Testis (tissue), 3 donors: Measurements from ENCODE around the gene TUT4. TPM values are rescaled to one million over a fixed set of nuclear protein-coding genes. Genes with fewer than 3 reads are reported as not detected.

Source experiments
- DNase-seq: peaks from one replicate; pipeline ENCODE4 v3.0.0-alpha.2; 2019
- H3K27ac ChIP-seq, 2 donors: fragments of 200-600 bp; sonication (generic); one replicate each; pipeline ENCODE4 v1.5.1; 2019
- H3K27me3 ChIP-seq: fragments of 200-600 bp; sonication (generic); one replicate; pipeline ENCODE4 v1.5.1; 2019
- H3K36me3 ChIP-seq: fragments of 200-600 bp; sonication (generic); one replicate; pipeline ENCODE4 v1.5.1; 2017; ENCODE audit warnings: low read depth; ENCODE audit errors: missing control alignments
- H3K4me1 ChIP-seq: fragments of 200-600 bp; sonication (generic); one replicate; pipeline ENCODE4 v1.5.1; 2019
- H3K4me3 ChIP-seq, 2 donors: fragments of 200-600 bp; sonication (generic); one replicate each; pipeline ENCODE4 v1.5.1; 2017 to 2019
- H3K9me3 ChIP-seq: fragments of 200-600 bp; sonication (generic); one replicate; pipeline ENCODE4 v1.5.1; 2017
- POLR2A ChIP-seq: fragments of 450-650 bp; IDR thresholded peaks from one replicate; pipeline ENCODE4 v1.6.1; 2017; ENCODE audit warnings: antibody characterized with exemption, mild to moderate bottlenecking, moderate library complexity
- WGBS, 2 donors: methylation state at CpG; one replicate each; pipeline ENCODE4 v1.1.5; 2018; 5-methylcytosine and 5-hydroxymethylcytosine counted together
- intact Hi-C: fragments of 100-400 bp; cut with DNase I; formaldehyde crosslinking; loops from one replicate; pipeline ENCODE4 v1.15.1; 2023; ENCODE audit warnings: low total_unique reads
- polyA plus RNA-seq: library from polyadenylated mRNA; stranded (reverse); fragments of 350-450 nt; fragmentation: Illumina TruSeq; extraction: RNeasy Lipid Tissue Mini Kit (QIAGEN cat#74804); gene quantifications from one replicate; pipeline ENCODE4 v1.2.3, GENCODE V29; 2014; ENCODE audit warnings: low read depth, low replicate concordance; ENCODE audit not compliant: insufficient read depth
- total RNA-seq, 2 donors: library from RNA; depleted of rRNA; stranded (reverse); fragments of >200 nt; gene quantifications; one replicate each; pipeline ENCODE4 v1.2.3, GENCODE V29; 2016
- TF ChIP-seq, protein P1 (sequence below), 3 experiments: fragments of 450-650 bp in 2 of 3; fragments of 200-600 bp in 1 of 3; sonication (generic) in 1 of 3; IDR thresholded peaks; one replicate each; pipeline ENCODE4 v1.5.1; 2016 to 2019; ENCODE audit warnings: antibody characterized with exemption in 3 of 3, mild to moderate bottlenecking in 2 of 3, moderate library complexity in 1 of 3

The TUT4 gene
- total and polyA plus RNA-seq, 3 donors from 2014 or later, result 63.3 to 146 (median 136) TPM

DNA sequence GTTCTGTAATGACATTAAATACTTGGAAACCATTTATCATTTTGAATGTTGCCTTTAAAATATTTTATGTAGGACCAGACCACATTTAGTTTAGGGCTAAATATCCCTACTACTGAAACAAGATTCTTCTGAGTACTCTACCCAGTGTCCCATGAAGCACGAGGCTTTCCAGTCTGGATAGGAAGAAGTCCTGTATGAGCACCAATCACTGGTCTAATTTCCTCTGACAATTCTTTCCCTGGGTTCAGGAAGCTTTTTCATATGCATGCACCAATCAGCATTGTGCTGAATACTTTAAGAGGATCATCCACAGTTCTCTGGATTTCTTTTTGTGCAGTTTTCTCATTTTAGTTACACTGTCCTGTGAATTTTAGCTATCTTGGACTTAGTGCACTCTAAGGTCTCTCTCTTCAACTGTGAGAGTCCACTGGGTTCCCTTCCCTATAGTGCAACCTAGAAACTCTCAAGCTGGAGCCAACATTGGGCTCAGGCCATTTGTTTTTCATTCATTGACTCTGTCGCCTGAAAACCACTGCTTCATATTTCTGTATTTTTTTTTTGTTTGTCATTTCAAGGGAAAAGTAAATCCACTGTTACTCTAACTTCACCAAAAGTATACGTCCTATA, 45.9 kb downstream of the TUT4 start:
- intact Hi-C loops, result no loop called here
- DNase-seq, result no peak
- Histone ChIP-seq H3K4me3 (no peak overlapping the region), H3K36me3 (no peaks in the 10 kb centered on the region), H3K4me1 (no peaks in the 10 kb centered on the region), H3K27ac (no peak overlapping the region), H3K9me3 (no peaks in the 10 kb centered on the region), H3K27me3 (no peaks in the 10 kb centered on the region)
- 64 to 89% methylated on average over 3 of the region's 3 CpGs for WGBS, 2 donors
- no peak for TF ChIP-seq POLR2A
- TF ChIP-seq, protein P1, sequence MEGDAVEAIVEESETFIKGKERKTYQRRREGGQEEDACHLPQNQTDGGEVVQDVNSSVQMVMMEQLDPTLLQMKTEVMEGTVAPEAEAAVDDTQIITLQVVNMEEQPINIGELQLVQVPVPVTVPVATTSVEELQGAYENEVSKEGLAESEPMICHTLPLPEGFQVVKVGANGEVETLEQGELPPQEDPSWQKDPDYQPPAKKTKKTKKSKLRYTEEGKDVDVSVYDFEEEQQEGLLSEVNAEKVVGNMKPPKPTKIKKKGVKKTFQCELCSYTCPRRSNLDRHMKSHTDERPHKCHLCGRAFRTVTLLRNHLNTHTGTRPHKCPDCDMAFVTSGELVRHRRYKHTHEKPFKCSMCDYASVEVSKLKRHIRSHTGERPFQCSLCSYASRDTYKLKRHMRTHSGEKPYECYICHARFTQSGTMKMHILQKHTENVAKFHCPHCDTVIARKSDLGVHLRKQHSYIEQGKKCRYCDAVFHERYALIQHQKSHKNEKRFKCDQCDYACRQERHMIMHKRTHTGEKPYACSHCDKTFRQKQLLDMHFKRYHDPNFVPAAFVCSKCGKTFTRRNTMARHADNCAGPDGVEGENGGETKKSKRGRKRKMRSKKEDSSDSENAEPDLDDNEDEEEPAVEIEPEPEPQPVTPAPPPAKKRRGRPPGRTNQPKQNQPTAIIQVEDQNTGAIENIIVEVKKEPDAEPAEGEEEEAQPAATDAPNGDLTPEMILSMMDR (IDR thresholded peaks at IDR 0.05), result no peak

DNA sequence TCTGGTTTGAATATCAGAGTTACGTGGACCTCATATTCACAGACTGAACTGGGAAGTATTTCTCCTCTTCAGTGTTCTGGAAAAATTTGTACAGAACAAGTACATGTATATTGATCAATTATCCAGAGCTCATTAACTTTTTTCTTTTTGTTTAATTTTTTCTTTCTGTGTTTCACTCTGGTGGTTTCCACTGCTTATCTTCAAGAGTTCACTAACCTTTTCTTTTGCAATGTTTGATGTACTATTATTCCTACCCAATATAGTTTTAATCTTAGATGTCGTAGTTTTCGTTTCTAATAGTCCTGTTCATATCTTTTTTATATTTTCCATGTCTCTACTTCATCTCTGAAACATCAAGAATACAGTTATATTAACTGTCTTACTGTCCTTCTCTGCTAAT, 46.5 kb downstream of the TUT4 start:
- H3K27me3 ChIP-seq, result no peaks in the 10 kb centered on the region
- no peaks in the 10 kb centered on the region for H3K4me1 ChIP-seq
- H3K9me3 ChIP-seq, result no peaks in the 10 kb centered on the region
- H3K36me3 ChIP-seq, result no peaks in the 10 kb centered on the region
- H3K4me3 ChIP-seq, result no peak overlapping the region
- intact Hi-C loops, result no loop called here
- TF ChIP-seq, protein P1 (IDR thresholded peaks at IDR 0.05), result no peak
- no peak for TF ChIP-seq POLR2A
- H3K27ac ChIP-seq, result no peak overlapping the region
- no peak for DNase-seq
- 66% methylated on average over 3 of the region's 3 CpGs for WGBS, 2 donors

DNA sequence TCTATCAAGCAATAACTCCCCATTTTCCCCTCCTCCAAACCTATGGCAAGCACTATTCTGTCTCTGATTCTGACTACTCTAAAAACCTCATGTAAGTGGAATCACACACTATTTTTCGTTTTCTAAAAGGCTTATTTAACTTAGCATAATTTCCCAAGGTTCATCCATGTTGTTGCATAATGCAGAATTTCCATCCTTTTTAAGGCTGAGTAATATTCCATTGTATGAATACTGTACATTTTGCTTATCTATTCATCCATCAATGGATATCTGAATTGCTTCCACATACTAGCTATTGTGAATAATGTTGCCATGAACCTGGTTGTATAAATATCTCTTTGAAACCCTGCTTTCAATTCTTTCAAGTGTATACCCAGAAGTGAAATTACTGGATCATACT, 48.2 kb downstream of the TUT4 start:
- TF ChIP-seq, protein P1 (IDR thresholded peaks at IDR 0.05), result no peak
- no peak for TF ChIP-seq POLR2A

DNA sequence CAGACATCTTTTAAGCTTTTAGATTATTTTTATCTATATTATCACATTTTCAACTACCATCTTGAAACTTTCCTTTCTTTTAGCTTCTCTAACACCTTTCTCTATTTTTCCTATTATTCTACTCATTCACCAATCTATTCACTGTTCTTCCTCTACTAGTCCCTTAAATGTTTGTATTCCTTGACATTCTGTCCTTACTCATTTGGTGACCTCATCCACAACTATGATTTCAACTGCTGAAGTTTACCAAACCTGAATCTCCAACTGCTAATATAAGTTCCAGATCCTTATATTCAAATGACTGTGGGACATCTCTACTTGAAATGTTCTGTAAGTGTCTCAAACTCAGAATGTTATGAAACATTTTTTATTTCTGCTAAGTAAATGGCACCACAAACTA, 49.2 kb downstream of the TUT4 start:
- H3K4me1 ChIP-seq, result no peaks in the 10 kb centered on the region
- no peaks in the 10 kb centered on the region for H3K9me3 ChIP-seq
- no peaks in the 10 kb centered on the region for H3K27me3 ChIP-seq
- no peaks in the 10 kb centered on the region for H3K36me3 ChIP-seq
- H3K4me3 ChIP-seq, result no peak overlapping the region
- TF ChIP-seq POLR2A, result no peak
- TF ChIP-seq, protein P1 (IDR thresholded peaks at IDR 0.05), result no peak
- H3K27ac ChIP-seq, result no peak overlapping the region
- DNase-seq, result no peak
- intact Hi-C loops, result no loop called here

More for the DNA sequence above, 48.2 kb downstream of the TUT4 start:
- DNase-seq, result no peak
- Histone ChIP-seq H3K27ac (no peak overlapping the region), H3K9me3 (no peaks in the 10 kb centered on the region), H3K4me1 (no peaks in the 10 kb centered on the region), H3K36me3 (no peaks in the 10 kb centered on the region), H3K4me3 (no peak overlapping the region), H3K27me3 (no peaks in the 10 kb centered on the region)
- 94 to 100% methylated on average over 1 of the region's 1 CpG for WGBS, 2 donors
- intact Hi-C loops, result no loop called here

DNA sequence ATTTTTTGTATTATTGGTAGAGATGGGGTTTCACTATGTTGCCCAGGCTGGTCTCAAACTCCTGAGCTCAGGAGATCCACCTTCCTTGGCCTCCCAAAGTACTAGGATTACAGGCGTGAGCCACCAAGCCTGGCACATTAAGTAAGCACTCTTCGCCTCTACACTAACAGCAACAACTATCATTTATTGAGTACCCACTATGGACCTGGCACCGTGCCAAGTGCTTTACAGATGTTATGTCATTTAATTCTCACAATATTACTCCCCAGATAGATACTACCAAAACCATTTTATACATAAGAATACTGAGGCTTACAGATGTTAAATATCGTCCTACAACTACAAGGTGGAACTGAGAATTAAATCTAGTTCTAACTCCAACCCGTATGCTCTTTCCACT, 50.1 kb downstream of the TUT4 start:
- intact Hi-C loops, result no loop called here
- no peaks in the 10 kb centered on the region for H3K4me1 ChIP-seq
- H3K27ac ChIP-seq, result no peak overlapping the region
- no peak for DNase-seq
- H3K4me3 ChIP-seq, result no peak overlapping the region
- no peaks in the 10 kb centered on the region for H3K36me3 ChIP-seq
- H3K27me3 ChIP-seq, result no peaks in the 10 kb centered on the region
- H3K9me3 ChIP-seq, result no peaks in the 10 kb centered on the region
- WGBS, 2 donors, result 85 to 87% methylated on average over 5 of the region's 5 CpGs
- TF ChIP-seq, protein P1 (IDR thresholded peaks at IDR 0.05), result no peak
- TF ChIP-seq POLR2A, result no peak
